ENCODE measurements around the gene CREB3L2.

Gene CREB3L2

GRCh38 chr7:137981175-137981574, 20.7 kb downstream of the CREB3L2 start:
- TF ChIP-seq CTCF (IDR thresholded peaks at IDR 0.05; ENCODE audit: low read length, missing control alignments): no peak
- H3K4me3 ChIP-seq (replicated peaks; ENCODE audit: low read depth, low read length): no peak overlapping the region
- DNase-seq (ENCODE audit: low read depth): no peak

GRCh38 chr7:137980308-137980707, 21.6 kb downstream of the CREB3L2 start:
- TF ChIP-seq CTCF (IDR thresholded peaks at IDR 0.05; ENCODE audit: low read length, missing control alignments): no peak
- no peak for DNase-seq (ENCODE audit: low read depth)
- H3K4me3 ChIP-seq (replicated peaks; ENCODE audit: low read depth, low read length): no peak overlapping the region

GRCh38 chr7:137978464-137979237, 23.2 kb downstream of the CREB3L2 start:
- no peak overlapping the region for H3K4me3 ChIP-seq (replicated peaks; ENCODE audit: low read depth, low read length)
- peak; percentile 94 for DNase-seq (ENCODE audit: low read depth)
- no peak for TF ChIP-seq CTCF (IDR thresholded peaks at IDR 0.05; ENCODE audit: low read length, missing control alignments)

- TF ChIP-seq CTCF (IDR thresholded peaks at IDR 0.05; ENCODE audit: low read length, missing control alignments): no peak
- DNase-seq (ENCODE audit: low read depth): no peak
Observed at GRCh38 chr7:137977173-137977572, 24.7 kb downstream of the CREB3L2 start.

GRCh38 chr7:137976696-137977095, 25.2 kb downstream of the CREB3L2 start:
- TF ChIP-seq CTCF (IDR thresholded peaks at IDR 0.05; ENCODE audit: low read length, missing control alignments): no peak
- DNase-seq (ENCODE audit: low read depth): no peak
- H3K4me3 ChIP-seq (replicated peaks; ENCODE audit: low read depth, low read length): no peak overlapping the region

More at GRCh38 chr7:137977173-137977572, 24.7 kb downstream of the CREB3L2 start:
- no peak overlapping the region for H3K4me3 ChIP-seq (replicated peaks; ENCODE audit: low read depth, low read length)

GRCh38 chr7:137976232-137976631, 25.7 kb downstream of the CREB3L2 start:
- no peak overlapping the region for H3K4me3 ChIP-seq (replicated peaks; ENCODE audit: low read depth, low read length)
- TF ChIP-seq CTCF (IDR thresholded peaks at IDR 0.05; ENCODE audit: low read length, missing control alignments): no peak
- no peak for DNase-seq (ENCODE audit: low read depth)

- H3K4me3 ChIP-seq (replicated peaks; ENCODE audit: low read depth, low read length): no peak overlapping the region
- DNase-seq (ENCODE audit: low read depth): no peak
- no peak for TF ChIP-seq CTCF (IDR thresholded peaks at IDR 0.05; ENCODE audit: low read length, missing control alignments)
Observed at GRCh38 chr7:137975768-137976167, 26.1 kb downstream of the CREB3L2 start.

Data from fibroblast of pulmonary artery (primary cell).